ENCODE data around the gene CSTB.

The CSTB gene

DNA sequence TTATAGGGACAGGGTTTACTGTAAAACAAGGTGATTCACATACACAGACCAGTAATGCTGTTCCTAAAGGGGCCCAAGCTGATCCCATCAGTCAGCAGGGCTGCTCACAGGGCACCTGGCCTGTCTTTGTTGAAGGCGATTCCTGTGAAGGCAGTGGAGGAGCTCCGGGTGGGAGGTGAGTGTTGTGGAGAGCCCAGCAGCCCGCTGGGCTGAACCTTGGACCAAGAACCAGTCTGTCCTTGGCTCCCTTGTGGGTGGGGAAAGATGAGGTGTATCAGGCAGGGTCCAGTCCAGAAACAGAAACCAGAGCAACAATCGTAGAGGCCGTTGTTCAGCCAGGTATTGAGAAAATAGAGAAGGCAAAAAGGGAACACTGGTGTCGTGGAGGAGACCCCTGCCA, 44.6 kb downstream of the CSTB start:
- no peak for DNase-seq (ENCODE audit: low spot score)

DNA sequence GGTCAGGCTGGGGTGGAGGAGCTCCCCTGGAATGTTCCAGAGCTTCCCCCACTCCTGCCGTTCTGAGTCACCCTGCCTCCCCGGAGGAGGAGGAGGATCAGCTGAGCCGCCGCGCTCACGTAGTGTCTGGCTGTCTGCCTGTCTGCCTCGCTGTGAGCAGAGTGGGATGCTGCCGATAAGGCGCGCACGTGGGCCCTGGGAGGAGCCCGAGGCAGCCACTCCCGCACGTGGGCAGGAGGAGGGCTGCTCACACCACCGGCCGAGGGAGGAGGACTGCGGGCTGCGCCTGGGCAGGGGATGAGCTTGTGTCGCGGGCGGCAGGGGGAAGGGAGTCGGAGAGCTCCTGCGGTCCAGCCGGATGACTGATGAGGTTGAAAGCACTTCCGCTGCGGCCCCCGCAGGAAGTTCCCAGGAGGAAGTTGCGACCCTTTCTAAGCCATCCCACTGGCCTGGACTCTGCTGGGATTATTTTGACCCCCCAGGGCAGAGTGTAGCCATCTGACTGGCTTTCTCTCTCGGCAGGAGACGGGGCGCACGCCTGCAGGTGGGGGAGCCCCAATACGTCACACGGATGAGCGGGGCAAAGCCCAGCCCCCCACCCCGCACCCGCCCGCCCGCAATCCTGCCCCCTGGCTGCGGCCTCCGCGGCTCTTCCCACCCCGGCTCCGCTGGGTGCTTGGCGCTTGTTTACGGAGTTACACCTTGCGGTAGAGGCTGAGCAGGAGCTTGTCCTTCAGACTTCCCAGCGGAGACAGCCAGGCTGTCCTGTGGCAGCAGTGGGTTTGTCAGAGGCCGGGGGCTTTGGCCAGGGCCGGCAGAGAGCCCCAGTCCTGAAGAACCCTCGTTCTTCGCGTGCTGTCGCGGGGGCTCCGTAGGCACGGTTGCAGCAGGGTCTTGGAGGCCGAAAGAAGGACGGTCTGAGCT, 47.4 kb downstream of the CSTB start:
- DNase-seq (ENCODE audit: low spot score), result peak; percentile 96

DNA sequence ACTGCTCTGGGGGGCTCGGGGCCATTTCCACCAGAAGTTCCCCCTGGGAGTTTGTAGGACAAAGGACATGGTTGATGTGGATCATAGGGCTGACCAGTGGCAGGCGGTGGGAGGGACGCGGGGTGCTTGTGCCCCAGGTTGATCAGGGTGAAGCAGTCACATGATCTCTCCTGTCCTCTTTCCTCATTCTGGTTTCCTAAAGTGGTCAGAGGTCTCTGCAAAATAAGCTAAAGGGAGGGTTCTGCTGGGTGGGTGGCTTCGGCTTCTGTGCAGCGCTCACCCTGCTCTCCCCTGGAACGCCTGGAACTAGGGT, 48.0 kb downstream of the CSTB start:
- no peak for DNase-seq (ENCODE audit: low spot score)

DNA sequence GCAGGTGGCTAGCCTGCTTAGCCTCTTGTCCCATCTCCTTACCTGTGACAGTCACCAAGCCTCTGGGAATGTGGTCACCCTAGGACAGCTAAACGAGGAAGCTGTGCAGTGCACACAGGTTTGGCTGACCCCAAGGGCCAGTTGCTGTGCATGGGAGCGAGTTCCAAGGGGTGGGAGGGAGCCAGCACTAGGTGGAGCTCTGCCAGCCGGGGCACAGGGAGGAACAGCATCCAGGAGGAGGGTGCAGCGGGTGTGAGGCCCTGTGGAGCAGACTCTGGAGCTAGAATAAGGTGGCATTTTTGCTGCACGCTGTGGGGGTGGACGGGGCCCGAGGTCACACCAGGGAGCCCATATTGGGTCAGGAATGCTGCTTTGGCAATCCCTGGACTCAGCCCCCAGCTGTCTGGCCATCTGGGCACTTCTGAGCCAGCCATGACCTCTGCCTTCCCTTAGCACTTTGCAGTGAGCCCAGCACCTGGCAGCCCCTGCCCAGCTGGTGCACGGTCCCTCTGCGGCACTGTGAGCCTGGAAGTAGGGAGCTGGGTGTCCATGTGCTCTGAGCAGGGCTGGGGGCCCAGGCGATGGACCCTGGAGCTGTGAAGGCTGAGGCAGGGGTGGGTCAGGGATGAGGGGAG, 48.5 kb downstream of the CSTB start:
- no peak for DNase-seq (ENCODE audit: low spot score)

DNA sequence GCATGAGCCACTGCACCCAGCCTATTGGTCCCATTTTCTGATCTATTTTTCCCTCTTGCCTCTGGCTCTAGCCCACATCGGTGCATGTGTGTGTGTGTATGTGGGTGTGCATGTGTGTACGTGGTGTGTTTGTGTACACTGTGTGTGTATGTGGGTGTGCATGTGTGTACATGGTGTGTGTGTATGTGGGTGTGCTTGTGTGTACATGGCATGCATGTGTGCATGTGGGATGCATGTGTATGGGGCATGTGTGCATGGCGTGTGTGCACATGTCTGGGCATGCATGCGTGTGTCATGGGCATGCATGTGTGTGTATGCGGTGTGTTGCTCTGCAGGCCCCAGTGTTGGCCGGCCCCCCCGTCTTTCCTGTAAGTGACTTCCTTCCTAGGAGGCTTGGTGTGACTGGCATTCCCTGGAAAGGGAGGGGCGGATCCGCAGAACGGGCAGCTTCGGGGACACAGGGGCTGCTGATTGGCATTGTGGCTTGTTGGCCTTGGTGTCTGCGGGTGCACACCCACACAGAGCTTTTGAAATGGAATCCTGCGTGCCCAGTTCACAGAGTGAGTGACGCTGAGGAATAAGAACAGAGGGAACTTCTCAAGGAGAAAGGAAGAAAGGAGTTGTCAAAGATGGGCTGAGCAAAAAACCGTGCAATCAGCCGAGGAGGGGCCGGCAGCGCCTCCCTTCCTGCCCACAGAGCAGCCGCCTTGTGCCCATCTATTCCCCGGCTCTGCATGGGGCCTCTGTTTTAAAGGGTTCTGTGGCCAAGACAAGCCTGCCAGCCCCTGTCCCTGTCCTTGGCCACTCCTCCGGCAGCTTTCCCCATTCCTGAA, 49.2 kb downstream of the CSTB start:
- DNase-seq (ENCODE audit: low spot score), result no peak
